HG02571 (cell line): ENCODE measurements around the gene DACH1.

ENCODE experiments used
- ATAC-seq: cut with Tn5 transposase; IDR thresholded peaks from one replicate; pipeline ENCODE4 v1.9.1; 2021; ENCODE audit warnings: mild to moderate bottlenecking, moderate library complexity; ENCODE audit not compliant: unreplicated experiment

Gene DACH1

GRCh38 chr13:71503781-71504180 is 363.2 kb downstream of the DACH1 start:
- ATAC-seq = no peak

GRCh38 chr13:71499944-71500514 is 367.0 kb downstream of the DACH1 start:
- no peak for ATAC-seq

- ATAC-seq = no peak
Observed at GRCh38 chr13:71499235-71499634, 367.8 kb downstream of the DACH1 start.

GRCh38 chr13:71493189-71493588 is 373.8 kb downstream of the DACH1 start:
- ATAC-seq = no peak

- ATAC-seq = no peak
Observed at GRCh38 chr13:71492346-71492871, 374.6 kb downstream of the DACH1 start.

GRCh38 chr13:71491010-71491409 is 376.0 kb downstream of the DACH1 start:
- ATAC-seq = no peak

- no peak for ATAC-seq
Observed at GRCh38 chr13:71489041-71489440, 378.0 kb downstream of the DACH1 start.

- ATAC-seq = no peak
Observed at GRCh38 chr13:71488201-71488600, 378.8 kb downstream of the DACH1 start.

GRCh38 chr13:71485913-71486312 is 381.1 kb downstream of the DACH1 start:
- ATAC-seq = no peak

- ATAC-seq = no peak
Observed at GRCh38 chr13:71483733-71484132, 383.3 kb downstream of the DACH1 start.

GRCh38 chr13:71481501-71481900 is 385.5 kb downstream of the DACH1 start:
- ATAC-seq = no peak

GRCh38 chr13:71481046-71481445 is 386.0 kb downstream of the DACH1 start:
- no peak for ATAC-seq

- no peak for ATAC-seq
Observed at GRCh38 chr13:71477735-71478134, 389.3 kb downstream of the DACH1 start.

- ATAC-seq = no peak
Observed at GRCh38 chr13:71474936-71475335, 392.1 kb downstream of the DACH1 start.

GRCh38 chr13:71469626-71470025 is 397.4 kb downstream of the DACH1 start:
- no peak for ATAC-seq

GRCh38 chr13:71464686-71465085 is 402.3 kb downstream of the DACH1 start:
- no peak for ATAC-seq

- no peak for ATAC-seq
Observed at GRCh38 chr13:71461892-71462291, 405.1 kb downstream of the DACH1 start.

GRCh38 chr13:71460211-71460610 is 406.8 kb downstream of the DACH1 start:
- no peak for ATAC-seq

GRCh38 chr13:71459708-71460107 is 407.3 kb downstream of the DACH1 start:
- no peak for ATAC-seq

- no peak for ATAC-seq
Observed at GRCh38 chr13:71457645-71458044, 409.4 kb downstream of the DACH1 start.

- no peak for ATAC-seq
Observed at GRCh38 chr13:71456136-71456535, 410.9 kb downstream of the DACH1 start.

GRCh38 chr13:71454509-71454908 is 412.5 kb downstream of the DACH1 start:
- ATAC-seq = no peak

- no peak for ATAC-seq
Observed at GRCh38 chr13:71448080-71448630, 418.8 kb downstream of the DACH1 start.
